HG03135 (cell line): ENCODE data around the gene TCF15.

Experiments used
- ATAC-seq: cut with Tn5 transposase; IDR thresholded peaks from one replicate; pipeline ENCODE4 v1.9.1; 2021; ENCODE audit warnings: mild to moderate bottlenecking, moderate library complexity; ENCODE audit not compliant: unreplicated experiment

The TCF15 gene

DNA sequence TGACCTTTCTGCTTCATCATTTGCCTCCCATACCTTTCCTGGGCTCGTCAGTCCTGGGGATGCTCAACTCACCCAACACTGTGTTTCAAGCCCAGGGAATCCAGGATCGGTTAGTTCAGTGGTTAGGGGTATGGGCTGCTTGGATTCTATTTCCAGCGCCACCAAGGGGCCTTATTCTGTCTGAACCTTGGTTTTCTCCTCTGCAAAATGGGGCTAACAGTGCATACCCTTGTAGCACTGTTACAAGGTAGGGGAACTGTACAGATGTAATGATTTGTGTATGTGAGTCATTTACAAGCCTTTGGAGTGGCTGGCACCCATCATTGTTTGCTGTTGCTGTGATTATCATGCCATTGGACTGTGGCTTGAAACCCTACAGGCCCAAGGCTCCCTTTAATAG is 52.0 kb downstream of the TCF15 start:
- ATAC-seq: no peak

DNA sequence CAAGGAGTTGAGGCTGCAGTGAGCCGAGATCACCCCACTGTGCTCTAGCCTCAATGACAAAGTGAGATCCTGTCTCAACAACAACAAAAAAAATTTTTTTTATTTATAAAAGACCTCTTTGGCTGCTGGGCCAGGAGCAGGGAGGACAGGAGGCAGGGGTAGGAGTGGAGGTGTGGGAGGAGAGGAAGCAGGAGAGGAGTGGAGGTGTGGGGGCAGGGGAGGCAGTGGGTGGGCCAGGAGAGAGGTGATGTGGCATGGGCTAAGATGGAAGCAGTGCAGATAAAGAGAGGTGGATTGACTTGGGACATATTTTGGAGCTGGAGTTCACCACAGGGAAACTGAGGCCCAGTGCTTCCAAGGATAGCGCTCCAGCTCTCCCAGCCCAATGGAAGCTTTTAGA is 53.1 kb downstream of the TCF15 start:
- ATAC-seq: no peak

DNA sequence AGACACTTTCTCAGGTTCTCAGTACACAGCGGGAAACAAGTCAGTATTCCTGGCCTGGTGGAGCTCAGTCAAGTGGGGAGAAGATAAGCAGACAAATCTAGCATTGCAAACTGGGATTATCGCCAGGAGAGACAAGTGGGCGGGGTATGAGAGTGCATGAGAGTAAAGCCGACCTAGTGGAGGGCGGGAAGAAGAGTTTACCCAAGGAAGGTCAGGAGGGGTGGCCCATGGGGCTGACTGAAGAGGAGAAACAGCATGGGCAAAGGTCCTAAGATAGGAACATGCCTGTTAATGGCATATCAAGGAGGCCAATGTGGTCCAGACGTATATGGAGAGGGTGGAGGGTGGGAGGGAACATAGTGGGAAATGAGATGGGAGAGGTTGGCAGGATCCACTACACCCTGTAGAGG is 54.1 kb downstream of the TCF15 start:
- ATAC-seq: no peak
